Esophagus muscularis mucosa (tissue), 4 donors: Measurements from ENCODE around the gene BDKRB2. TPM values are rescaled to one million over a fixed set of nuclear protein-coding genes. Genes with fewer than 3 reads are reported as not detected.
A peak's percentile ranks its signal among the peaks of the same experiment; 100 is the strongest.

ENCODE experiments used
- DNase-seq: peaks from one replicate; pipeline ENCODE4 v3.0.0-alpha.2; 2017; ENCODE audit errors: extremely low spot score
- H3K27ac ChIP-seq, 4 donors: fragments of 200-600 bp; sonication (generic); replicated peaks in 1 of 4; 1 replicate in 3 of 4; 2 replicates in 1 of 4; pipeline ENCODE4 v1.5.1; 2016 to 2019; ENCODE audit warnings: mild to moderate bottlenecking in 1 of 4
- H3K27me3 ChIP-seq, 4 donors: fragments of 200-600 bp; sonication (generic); one replicate each; pipeline versions ENCODE4 v1.5.1 to v1.6.0; 2016 to 2019
- H3K36me3 ChIP-seq, 4 donors: fragments of 200-600 bp; sonication (generic); one replicate each; pipeline ENCODE4 v1.5.1; 2016 to 2019
- H3K4me1 ChIP-seq, 4 donors: fragments of 200-600 bp; sonication (generic); one replicate each; pipeline ENCODE4 v1.5.1; 2016 to 2019
- H3K4me3 ChIP-seq, 4 donors: fragments of 200-600 bp; sonication (generic); 1 replicate in 2 of 4; 2 replicates in 2 of 4; pipeline ENCODE4 v1.5.1; 2016 to 2019; ENCODE audit warnings: mild to moderate bottlenecking in 4 of 4, moderate library complexity in 1 of 4
- H3K9me3 ChIP-seq, 4 donors: fragments of 200-600 bp; sonication (generic); 1 replicate in 3 of 4; 2 replicates in 1 of 4; pipeline ENCODE4 v1.5.1; 2016 to 2019
- EP300 ChIP-seq: sonication (generic); formaldehyde crosslinking; IDR thresholded peaks from one replicate; pipeline ENCODE4 v1.6.1; 2017; ENCODE audit warnings: antibody characterized with exemption
- POLR2A ChIP-seq: fragments of 450-650 bp; IDR thresholded peaks from one replicate; pipeline ENCODE4 v1.6.1; 2017; ENCODE audit warnings: antibody characterized with exemption, moderate library complexity, mild to moderate bottlenecking, low read depth
- POLR2AphosphoS5 ChIP-seq, 2 donors: sonication (generic); formaldehyde crosslinking; IDR thresholded peaks; one replicate each; pipeline ENCODE4 v1.6.1; 2017; ENCODE audit warnings: antibody characterized with exemption in 2 of 2
- WGBS: methylation state at CpG from one replicate; pipeline ENCODE4 v1.1.5; 2018; 5-methylcytosine and 5-hydroxymethylcytosine counted together
- intact Hi-C: fragments of 100-400 bp; cut with DNase I; formaldehyde crosslinking; loops from one replicate; pipeline ENCODE4 v1.15.1; 2023
- total RNA-seq, 4 donors: library from RNA; depleted of rRNA; stranded (reverse); fragments of >200 nt; gene quantifications; one replicate each; pipeline versions ENCODE4 v1.1.0 to v1.2.1, GENCODE V29; 2016
- TF ChIP-seq, protein P1 (sequence below), 3 experiments: fragments of 200-600 bp in 2 of 3; fragments of 450-650 bp in 1 of 3; sonication (generic) in 2 of 3; IDR thresholded peaks; one replicate each; pipeline ENCODE4 v1.5.1; 2017 to 2019; ENCODE audit warnings: antibody characterized with exemption in 3 of 3, mild to moderate bottlenecking in 2 of 3, moderate library complexity in 1 of 3

BDKRB2 gene
- total RNA-seq, 4 donors from 2014 or later: 5.8 to 16.1 (median 10.0) TPM

DNA sequence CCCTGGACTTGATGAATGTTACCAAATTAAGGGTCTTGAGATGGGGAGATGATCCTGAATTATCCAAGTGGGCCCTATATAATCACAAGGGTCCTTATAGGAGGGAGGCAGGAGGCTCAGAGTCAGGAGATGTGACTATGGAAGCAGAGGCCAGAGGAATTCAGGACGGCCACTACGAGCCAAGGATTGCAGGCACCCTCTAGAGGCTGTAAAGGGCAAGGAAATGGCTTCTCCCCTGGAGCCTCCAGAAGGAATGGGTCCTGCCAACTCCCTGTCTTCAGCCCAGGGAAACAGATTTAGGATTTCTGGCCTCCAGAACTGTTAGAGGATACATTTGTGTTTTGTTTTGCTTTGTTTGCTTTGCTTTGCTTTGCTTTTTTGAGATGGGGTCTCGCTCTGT is 60.2 kb downstream of the BDKRB2 start:
- intact Hi-C loops: no loop called here

DNA sequence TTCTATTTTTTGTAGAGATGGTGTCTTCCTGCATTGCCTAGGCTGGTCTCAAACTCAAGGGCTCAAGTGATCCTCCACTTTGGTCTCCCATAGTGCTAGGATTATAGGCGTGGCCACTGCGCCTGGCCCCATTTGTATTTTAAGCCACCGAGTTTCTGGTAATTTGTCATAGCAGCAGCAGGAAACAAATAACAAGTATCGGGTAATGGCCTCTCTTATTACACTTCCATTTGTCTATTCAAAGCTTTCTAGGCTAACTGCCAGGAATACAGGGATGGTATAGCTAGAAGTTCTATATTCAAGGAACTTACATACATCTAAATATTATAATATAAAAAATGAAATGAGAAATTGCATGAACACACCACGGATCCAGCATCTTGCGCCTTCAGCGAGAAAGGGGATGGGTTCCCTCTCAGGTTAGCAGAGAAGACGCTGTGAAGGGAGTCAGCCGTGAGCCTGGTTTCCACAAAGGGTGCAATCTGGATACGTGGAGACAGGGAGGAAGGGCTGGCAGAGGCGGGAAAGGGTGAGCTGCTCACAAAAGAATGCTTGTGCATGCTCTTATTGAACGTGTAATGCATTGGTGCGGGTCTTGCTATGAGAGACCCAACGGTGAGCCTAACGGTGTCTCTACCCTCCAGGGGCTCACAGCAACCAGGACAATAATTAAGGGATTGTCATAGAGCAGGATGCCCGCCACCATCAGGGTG is 60.9 kb downstream of the BDKRB2 start:
- WGBS: 64% methylated on average over 15 of the region's 16 CpGs
- H3K4me1 ChIP-seq: peaks cover 0 to 38% (median 36%) of the 10 kb centered on the region in 4 donors
- intact Hi-C loops: no loop called here

More for the DNA sequence above, 60.2 kb downstream of the BDKRB2 start:
- Histone ChIP-seq H3K9me3 (no peaks in the 10 kb centered on the region), H3K36me3 (no peaks in the 10 kb centered on the region), H3K4me1 (peaks cover 0 to 38% (median 34%) of the 10 kb centered on the region in 4 donors), H3K27ac (no peak overlapping the region), H3K27me3 (no peaks in the 10 kb centered on the region), H3K4me3 (no peak overlapping the region)
- TF ChIP-seq, protein P1, sequence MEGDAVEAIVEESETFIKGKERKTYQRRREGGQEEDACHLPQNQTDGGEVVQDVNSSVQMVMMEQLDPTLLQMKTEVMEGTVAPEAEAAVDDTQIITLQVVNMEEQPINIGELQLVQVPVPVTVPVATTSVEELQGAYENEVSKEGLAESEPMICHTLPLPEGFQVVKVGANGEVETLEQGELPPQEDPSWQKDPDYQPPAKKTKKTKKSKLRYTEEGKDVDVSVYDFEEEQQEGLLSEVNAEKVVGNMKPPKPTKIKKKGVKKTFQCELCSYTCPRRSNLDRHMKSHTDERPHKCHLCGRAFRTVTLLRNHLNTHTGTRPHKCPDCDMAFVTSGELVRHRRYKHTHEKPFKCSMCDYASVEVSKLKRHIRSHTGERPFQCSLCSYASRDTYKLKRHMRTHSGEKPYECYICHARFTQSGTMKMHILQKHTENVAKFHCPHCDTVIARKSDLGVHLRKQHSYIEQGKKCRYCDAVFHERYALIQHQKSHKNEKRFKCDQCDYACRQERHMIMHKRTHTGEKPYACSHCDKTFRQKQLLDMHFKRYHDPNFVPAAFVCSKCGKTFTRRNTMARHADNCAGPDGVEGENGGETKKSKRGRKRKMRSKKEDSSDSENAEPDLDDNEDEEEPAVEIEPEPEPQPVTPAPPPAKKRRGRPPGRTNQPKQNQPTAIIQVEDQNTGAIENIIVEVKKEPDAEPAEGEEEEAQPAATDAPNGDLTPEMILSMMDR (IDR thresholded peaks at IDR 0.05): peak in 2 of 3 experiments; percentile 26 to 38
- no peak for TF ChIP-seq POLR2A
- DNase-seq: no peak
- 69% methylated on average over 3 of the region's 3 CpGs for WGBS

GRCh38 chr14:96267336-96267735 is 62.7 kb downstream of the BDKRB2 start:
- no peaks in the 10 kb centered on the region for H3K36me3 ChIP-seq
- no peak overlapping the region for H3K4me3 ChIP-seq
- intact Hi-C loops: no loop called here
- WGBS: 49% methylated on average over 3 of the region's 3 CpGs
- H3K4me1 ChIP-seq: peaks cover 0 to 32% (median 25%) of the 10 kb centered on the region in 4 donors
- no peak for TF ChIP-seq EP300
- no peak for TF ChIP-seq POLR2A
- no peak for TF ChIP-seq POLR2AphosphoS5 (IDR thresholded peaks at IDR 0.05)
- TF ChIP-seq, protein P1 (IDR thresholded peaks at IDR 0.05): no peak
- DNase-seq: no peak
- H3K27me3 ChIP-seq: no peaks in the 10 kb centered on the region
- H3K9me3 ChIP-seq: peaks cover 0 to 11% (median 4%) of the 10 kb centered on the region in 4 donors
- no peak overlapping the region for H3K27ac ChIP-seq

More for the DNA sequence above, 60.9 kb downstream of the BDKRB2 start:
- DNase-seq: no peak
- Histone ChIP-seq H3K36me3 (no peaks in the 10 kb centered on the region), H3K27ac (no peak overlapping the region), H3K4me3 (no peak overlapping the region), H3K27me3 (no peaks in the 10 kb centered on the region), H3K9me3 (no peaks in the 10 kb centered on the region)
- TF ChIP-seq, protein P1 (IDR thresholded peaks at IDR 0.05): no peak
- TF ChIP-seq POLR2AphosphoS5 (IDR thresholded peaks at IDR 0.05) (no peak), EP300 (no peak)

GRCh38 chr14:96267916-96268315 is 63.3 kb downstream of the BDKRB2 start:
- H3K27me3 ChIP-seq: no peaks in the 10 kb centered on the region
- no peak overlapping the region for H3K27ac ChIP-seq
- H3K36me3 ChIP-seq: no peaks in the 10 kb centered on the region
- WGBS: 90% methylated on average over 5 of the region's 5 CpGs
- H3K9me3 ChIP-seq: peaks cover 0 to 11% (median 4%) of the 10 kb centered on the region in 4 donors
- intact Hi-C loops: no loop called here
- peaks cover 0 to 32% (median 22%) of the 10 kb centered on the region in 4 donors for H3K4me1 ChIP-seq
- H3K4me3 ChIP-seq: no peak overlapping the region
- TF ChIP-seq EP300 (no peak), POLR2AphosphoS5 (IDR thresholded peaks at IDR 0.05) (no peak), POLR2A (no peak)
- TF ChIP-seq, protein P1 (IDR thresholded peaks at IDR 0.05): no peak
- DNase-seq: no peak
